PC-3 (cell line): ENCODE measurements around the gene KCTD17.

Source experiments
- CTCF ChIP-seq: fragments of 300-600 bp; sonication (generic); conservative IDR thresholded peaks from 2 replicates; pipeline ENCODE4 v1.5.1; 2017; ENCODE audit warnings: antibody characterized with exemption, low read depth, mild to moderate bottlenecking, low read length
- EZH2phosphoT487 ChIP-seq: fragments of 300-600 bp; sonication (generic); IDR thresholded peaks from 2 replicates; pipeline ENCODE4 v1.6.1; 2018; ENCODE audit warnings: mild to moderate bottlenecking, antibody characterized with exemption, low read length, borderline replicate concordance

- TF ChIP-seq CTCF (no peak), EZH2phosphoT487 (no peak)
These were observed 4.5 kb upstream of the KCTD17 start for GRCh38 chr22:37047006-37047405.
